Mesenchymal stem cell (in vitro differentiated cells and primary cell): ENCODE measurements around the gene CREB3L4.

Experiments used
- DNase-seq: peaks from one replicate; pipeline ENCODE4 v3.0.0-alpha.2; 2013
- H2AFZ ChIP-seq: one replicate; pipeline ENCODE4 v1.6.1; 2013; ENCODE audit warnings: low read depth, mild to moderate bottlenecking, control low read depth, inconsistent platforms, low read length, moderate library complexity
- H2AK5ac ChIP-seq: 2 replicates; pipeline ENCODE4 v1.6.1; 2013; ENCODE audit warnings: low read length, moderate library complexity, mild to moderate bottlenecking, inconsistent platforms; ENCODE audit not compliant: severe bottlenecking
- H2BK120ac ChIP-seq: one replicate; pipeline ENCODE4 v1.6.1; 2013; ENCODE audit warnings: low read depth, mild to moderate bottlenecking, inconsistent platforms, low read length, moderate library complexity
- H2BK12ac ChIP-seq, 2 experiments: one replicate each; pipeline ENCODE4 v1.6.1; 2013; ENCODE audit warnings: inconsistent platforms in 2 of 2, low read length in 2 of 2, mild to moderate bottlenecking in 2 of 2, moderate library complexity in 2 of 2, control low read depth in 1 of 2
- H2BK15ac ChIP-seq: one replicate; pipeline ENCODE4 v1.6.1; 2013; ENCODE audit warnings: mild to moderate bottlenecking, low read depth, inconsistent platforms; ENCODE audit not compliant: poor library complexity, severe bottlenecking
- H2BK5ac ChIP-seq: 2 replicates; pipeline ENCODE4 v1.6.1; 2013; ENCODE audit warnings: low read depth, mild to moderate bottlenecking, low read length, control low read depth, inconsistent platforms; ENCODE audit not compliant: poor library complexity, severe bottlenecking
- H3K14ac ChIP-seq, 2 experiments: one replicate each; pipeline ENCODE4 v1.6.1; 2013; ENCODE audit warnings: inconsistent platforms in 2 of 2, low read length in 2 of 2, control low read depth in 1 of 2, mild to moderate bottlenecking in 1 of 2, moderate library complexity in 1 of 2
- H3K18ac ChIP-seq, 2 experiments: one replicate each; pipeline ENCODE4 v1.6.1; 2013; ENCODE audit warnings: inconsistent platforms in 2 of 2, low read length in 2 of 2, control low read depth in 1 of 2, low read depth in 1 of 2, mild to moderate bottlenecking in 1 of 2
- H3K23ac ChIP-seq, 2 experiments: one replicate each; pipeline ENCODE4 v1.6.1; 2013; ENCODE audit warnings: inconsistent platforms in 2 of 2, low read length in 2 of 2, mild to moderate bottlenecking in 2 of 2, moderate library complexity in 2 of 2, control low read depth in 1 of 2
- H3K27ac ChIP-seq: 2 replicates; pipeline ENCODE4 v1.5.1; 2013; ENCODE audit warnings: mild to moderate bottlenecking, moderate library complexity, low read length, control low read depth, inconsistent platforms; ENCODE audit not compliant: poor library complexity, severe bottlenecking
- H3K27me3 ChIP-seq, 2 experiments: 2 replicates each; pipeline versions ENCODE4 v1.6.1 to v1.7.0; 2013; ENCODE audit warnings: low read length in 2 of 2, mild to moderate bottlenecking in 2 of 2, moderate library complexity in 2 of 2, control low read depth in 1 of 2, inconsistent platforms in 1 of 2; ENCODE audit not compliant: control insufficient read depth in 1 of 2, insufficient read depth in 1 of 2
- H3K36me3 ChIP-seq, 2 experiments: 2 replicates each; pipeline versions ENCODE4 v1.6.1 to v1.7.0; 2013; ENCODE audit warnings: low read length in 2 of 2, control low read depth in 1 of 2, inconsistent platforms in 1 of 2, low read depth in 1 of 2, mild to moderate bottlenecking in 1 of 2; ENCODE audit not compliant: insufficient read depth in 2 of 2, control insufficient read depth in 1 of 2
- H3K4ac ChIP-seq, 2 experiments: one replicate each; pipeline ENCODE4 v1.6.1; 2013; ENCODE audit warnings: inconsistent platforms in 2 of 2, low read length in 2 of 2, mild to moderate bottlenecking in 2 of 2, moderate library complexity in 2 of 2, control low read depth in 1 of 2, low read depth in 1 of 2
- H3K4me1 ChIP-seq: 2 replicates; pipeline ENCODE4 v1.6.1; 2013; ENCODE audit warnings: low read depth, low read length, control low read depth; ENCODE audit not compliant: control insufficient read depth, insufficient read depth
- H3K4me2 ChIP-seq: 2 replicates; pipeline ENCODE4 v1.6.1; 2013; ENCODE audit warnings: low read length, mild to moderate bottlenecking, inconsistent platforms; ENCODE audit not compliant: poor library complexity, severe bottlenecking
- H3K4me3 ChIP-seq, 2 experiments: 2 replicates each; pipeline versions ENCODE4 v1.5.1 to v1.7.0; 2013; ENCODE audit warnings: low read length in 2 of 2, mild to moderate bottlenecking in 2 of 2, control low read depth in 1 of 2, low read depth in 1 of 2; ENCODE audit not compliant: insufficient read depth in 1 of 2
- H3K79me1 ChIP-seq: replicated peaks from 2 replicates; pipeline ENCODE4 v1.6.1; 2013; ENCODE audit warnings: mild to moderate bottlenecking, control low read depth, low read length, inconsistent platforms; ENCODE audit not compliant: poor library complexity, severe bottlenecking
- H3K9ac ChIP-seq: 2 replicates; pipeline ENCODE4 v1.7.0; 2013; ENCODE audit warnings: mild to moderate bottlenecking, low read length, moderate library complexity
- H3K9me3 ChIP-seq: 2 replicates; pipeline ENCODE4 v1.7.0; 2013; ENCODE audit warnings: mild to moderate bottlenecking, low read length; ENCODE audit not compliant: control insufficient read depth
- H4K8ac ChIP-seq: one replicate; pipeline ENCODE4 v1.6.1; 2013; ENCODE audit warnings: inconsistent platforms, mild to moderate bottlenecking, low read length, moderate library complexity
- H4K91ac ChIP-seq: one replicate; pipeline ENCODE4 v1.6.1; 2013; ENCODE audit warnings: mild to moderate bottlenecking, low read length, inconsistent platforms
- whole genome bisulfite sequencing: methylation state at CpG from one replicate; pipeline ENCODE4 v1.1.7; 2013; ENCODE audit warnings: mixed read lengths; 5-methylcytosine and 5-hydroxymethylcytosine counted together

CREB3L4 gene

GRCh38 chr1:153953859-153954365 lies 13.8 kb upstream of the CREB3L4 start:
- no peak for DNase-seq
- H3K23ac ChIP-seq, result no peak overlapping the region
- WGBS, result 100% methylated on average over 4 of the region's 4 CpGs
- no peak overlapping the region for H3K4me2 ChIP-seq
- H3K9ac ChIP-seq, result no peak overlapping the region
- no peak overlapping the region for H3K18ac ChIP-seq
- no peak overlapping the region for H3K14ac ChIP-seq
- H4K91ac ChIP-seq, result no peak overlapping the region
- H3K27ac ChIP-seq, result no peak overlapping the region
- peaks cover 44 to 54% of the 10 kb centered on the region in 2 experiments for H3K36me3 ChIP-seq
- H2BK5ac ChIP-seq, result no peak overlapping the region
- H3K79me1 ChIP-seq, result peaks cover 30% of the 10 kb centered on the region
- peaks cover 15% of the 10 kb centered on the region for H3K4me1 ChIP-seq
- H2BK15ac ChIP-seq, result no peak overlapping the region
- no peak overlapping the region for H2AK5ac ChIP-seq
- H2AFZ ChIP-seq, result no peak overlapping the region
- H4K8ac ChIP-seq, result no peak overlapping the region
- H2BK120ac ChIP-seq, result no peak overlapping the region
- H3K4ac ChIP-seq, result no peak overlapping the region
- H2BK12ac ChIP-seq, result no peak overlapping the region
- no peak overlapping the region for H3K4me3 ChIP-seq
- H3K9me3 ChIP-seq, result no peaks in the 10 kb centered on the region
- no peaks in the 10 kb centered on the region for H3K27me3 ChIP-seq

GRCh38 chr1:153954826-153955225 lies 12.9 kb upstream of the CREB3L4 start:
- no peak for DNase-seq
- 98% methylated on average over 10 of the region's 10 CpGs for WGBS
- no peak overlapping the region for H3K23ac ChIP-seq

GRCh38 chr1:153956997-153957715 lies 10.5 kb upstream of the CREB3L4 start:
- Histone ChIP-seq H2BK120ac (no peak overlapping the region), H2BK12ac (no peak overlapping the region), H4K8ac (no peak overlapping the region), H3K18ac (no peak overlapping the region), H3K23ac (no peak overlapping the region), H3K4me2 (peak overlapping the region; percentile 82), H2BK15ac (peak overlapping the region; percentile 68), H3K4ac (no peak overlapping the region), H2BK5ac (no peak overlapping the region), H3K4me1 (peaks cover 17% of the 10 kb centered on the region), H3K4me3 (peak overlapping the region; percentile 88 to 94), H3K79me1 (peaks cover 26% of the 10 kb centered on the region), H3K9me3 (no peaks in the 10 kb centered on the region), H4K91ac (no peak overlapping the region), H3K9ac (peak overlapping the region; percentile 96), H2AK5ac (no peak overlapping the region), H3K36me3 (peaks cover 40 to 47% of the 10 kb centered on the region in 2 experiments), H2AFZ (no peak overlapping the region), H3K14ac (no peak overlapping the region), H3K27ac (peak overlapping the region; percentile 57), H3K27me3 (no peaks in the 10 kb centered on the region)
- WGBS, result 32% methylated on average over 5 of the region's 6 CpGs
- DNase-seq, result no peak

More at GRCh38 chr1:153954826-153955225, 12.9 kb upstream of the CREB3L4 start:
- H2AK5ac ChIP-seq, result no peak overlapping the region
- peaks cover 45 to 53% of the 10 kb centered on the region in 2 experiments for H3K36me3 ChIP-seq
- no peak overlapping the region for H3K27ac ChIP-seq
- H2BK15ac ChIP-seq, result no peak overlapping the region
- H3K14ac ChIP-seq, result no peak overlapping the region
- peaks cover 15% of the 10 kb centered on the region for H3K4me1 ChIP-seq
- H3K9ac ChIP-seq, result no peak overlapping the region
- H2BK120ac ChIP-seq, result no peak overlapping the region
- no peak overlapping the region for H2BK12ac ChIP-seq
- no peak overlapping the region for H3K4me2 ChIP-seq
- no peak overlapping the region for H3K18ac ChIP-seq
- H2BK5ac ChIP-seq, result no peak overlapping the region
- H4K8ac ChIP-seq, result no peak overlapping the region
- no peak overlapping the region for H4K91ac ChIP-seq
- peaks cover 31% of the 10 kb centered on the region for H3K79me1 ChIP-seq
- no peak overlapping the region for H3K4ac ChIP-seq
- no peaks in the 10 kb centered on the region for H3K9me3 ChIP-seq
- no peaks in the 10 kb centered on the region for H3K27me3 ChIP-seq
- no peak overlapping the region for H2AFZ ChIP-seq
- no peak overlapping the region for H3K4me3 ChIP-seq

DNA sequence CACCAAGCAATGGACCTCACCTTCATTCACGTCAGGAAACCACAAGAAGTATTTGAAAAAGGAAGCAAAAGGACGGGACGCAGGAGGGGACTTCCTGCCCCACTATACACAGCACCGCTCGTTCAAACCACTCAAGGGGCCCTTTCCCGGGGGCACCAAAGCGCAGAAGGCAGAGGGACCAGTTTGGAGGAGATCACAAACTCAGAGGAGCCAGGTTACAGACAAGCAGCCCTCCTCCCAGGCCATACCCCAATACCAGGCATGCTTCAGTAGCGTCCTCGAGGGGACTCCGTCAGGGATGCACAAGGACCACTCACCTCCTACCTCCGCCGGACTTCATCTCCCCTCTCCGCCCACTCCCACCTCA lies 10.0 kb upstream of the CREB3L4 start:
- peak overlapping the region in 1 of 2 experiments; percentile 61 for H3K14ac ChIP-seq
- H2BK15ac ChIP-seq, result no peak overlapping the region
- peak overlapping the region; percentile 57 for H3K27ac ChIP-seq
- peak overlapping the region; percentile 96 for H3K9ac ChIP-seq
- H3K23ac ChIP-seq, result peak overlapping the region in 1 of 2 experiments; percentile 46
- H3K9me3 ChIP-seq, result no peaks in the 10 kb centered on the region
- H4K8ac ChIP-seq, result no peak overlapping the region
- H3K18ac ChIP-seq, result peak overlapping the region; percentile 62 to 71
- peaks cover 22% of the 10 kb centered on the region for H3K4me1 ChIP-seq
- peak overlapping the region; percentile 88 to 94 for H3K4me3 ChIP-seq
- DNase-seq, result peak; percentile 35
- H3K4me2 ChIP-seq, result peak overlapping the region; percentile 82
- peaks cover 34 to 42% of the 10 kb centered on the region in 2 experiments for H3K36me3 ChIP-seq
- H2BK12ac ChIP-seq, result peak overlapping the region; percentile 4 to 23
- peaks cover 21% of the 10 kb centered on the region for H3K79me1 ChIP-seq
- peak overlapping the region in 1 of 2 experiments; percentile 92 for H3K4ac ChIP-seq
- peak overlapping the region; percentile 49 for H2BK5ac ChIP-seq
- H4K91ac ChIP-seq, result no peak overlapping the region
- no peak overlapping the region for H2AK5ac ChIP-seq
- no peaks in the 10 kb centered on the region for H3K27me3 ChIP-seq
- no peak overlapping the region for H2AFZ ChIP-seq
- no peak overlapping the region for H2BK120ac ChIP-seq
- WGBS, result 0% methylated on average over 13 of the region's 13 CpGs
